ENCODE measurements around the gene SLC2A6.

The SLC2A6 gene

DNA sequence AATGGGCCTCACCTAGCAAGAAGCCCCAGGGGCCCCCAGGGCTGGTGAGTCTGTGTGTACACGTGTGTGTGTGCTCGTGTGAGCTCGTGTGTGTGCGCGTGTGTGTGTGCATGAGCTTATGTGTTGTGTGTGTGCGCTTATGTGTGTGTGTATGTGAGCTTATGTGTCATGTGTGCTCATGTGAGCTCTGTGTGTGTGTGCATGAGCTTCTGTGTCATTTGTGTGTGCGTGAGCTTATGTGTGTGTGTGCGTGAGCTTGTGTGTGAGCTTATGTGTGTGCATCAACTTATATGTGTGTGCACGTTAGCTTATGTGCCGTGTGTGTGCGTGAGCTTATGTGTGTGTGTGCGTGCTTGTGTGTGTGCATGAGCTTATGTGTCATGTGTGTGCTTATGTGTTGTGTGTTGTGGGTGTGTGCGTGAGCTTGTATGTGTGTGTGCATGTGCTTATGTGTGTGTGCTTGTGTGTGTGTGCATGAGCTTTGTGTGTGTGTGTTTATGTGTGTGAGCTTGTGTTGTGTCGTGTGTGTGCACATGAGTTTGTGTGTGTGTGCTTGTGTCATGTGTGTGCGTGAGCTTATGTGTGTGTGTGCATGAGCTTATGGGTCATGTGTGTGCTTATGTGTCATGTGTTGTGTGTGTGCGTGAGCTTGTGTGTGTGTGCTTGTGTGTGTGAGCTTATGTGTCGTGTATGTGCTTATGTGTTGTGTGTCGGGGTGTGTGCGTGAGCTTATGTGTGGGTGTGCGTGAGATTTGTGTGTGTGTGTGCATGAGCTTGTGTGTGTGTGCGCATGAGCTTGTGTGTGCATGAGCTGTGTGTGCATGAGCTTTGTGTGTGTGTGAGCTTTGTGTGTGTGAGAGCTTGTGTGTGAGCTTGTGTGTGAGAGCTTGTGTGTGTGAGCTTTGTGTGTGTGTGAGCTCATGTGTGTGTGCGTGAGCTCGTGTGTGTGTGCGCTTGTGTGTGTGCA lies 16.7 kb upstream of the SLC2A6 start:
- no peak for DNase-seq

- no peak for DNase-seq
Measured at GRCh38 chr9:133494636-133495326, 15.9 kb upstream of the SLC2A6 start.

DNA sequence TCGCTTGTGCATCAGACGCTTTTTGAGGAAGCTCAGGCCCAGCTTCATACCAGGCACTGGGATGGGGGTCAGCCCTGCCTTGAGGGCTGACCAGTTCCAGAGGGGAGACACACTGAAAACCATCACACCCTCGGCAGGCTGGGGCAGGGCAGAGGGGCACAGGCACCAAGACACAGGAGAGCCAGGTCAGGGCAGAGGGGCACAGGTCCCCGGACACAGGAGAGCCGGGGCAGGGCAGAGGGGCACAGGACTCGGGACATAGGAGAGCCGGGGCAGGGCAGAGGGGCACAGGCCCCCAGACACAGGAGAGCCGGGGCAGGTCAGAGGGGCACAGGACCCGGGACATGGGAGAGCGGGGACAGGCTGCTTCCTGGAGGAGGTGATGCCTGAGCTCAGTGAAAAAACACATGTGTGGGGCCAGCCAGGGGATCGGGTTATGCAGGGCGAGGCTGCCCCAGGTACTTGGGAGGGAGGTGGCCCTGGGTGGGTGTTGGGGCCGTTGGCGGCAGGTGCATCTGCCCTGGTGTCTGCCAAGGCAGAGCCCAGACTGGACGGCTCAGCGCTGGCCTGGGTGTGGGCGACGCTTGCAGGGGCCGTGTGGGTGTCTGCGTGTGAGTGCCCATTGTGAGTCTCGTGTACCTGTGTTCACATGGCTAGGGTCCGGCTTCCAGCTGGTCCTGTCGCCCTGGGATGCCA lies 15.1 kb upstream of the SLC2A6 start:
- no peak for DNase-seq

DNA sequence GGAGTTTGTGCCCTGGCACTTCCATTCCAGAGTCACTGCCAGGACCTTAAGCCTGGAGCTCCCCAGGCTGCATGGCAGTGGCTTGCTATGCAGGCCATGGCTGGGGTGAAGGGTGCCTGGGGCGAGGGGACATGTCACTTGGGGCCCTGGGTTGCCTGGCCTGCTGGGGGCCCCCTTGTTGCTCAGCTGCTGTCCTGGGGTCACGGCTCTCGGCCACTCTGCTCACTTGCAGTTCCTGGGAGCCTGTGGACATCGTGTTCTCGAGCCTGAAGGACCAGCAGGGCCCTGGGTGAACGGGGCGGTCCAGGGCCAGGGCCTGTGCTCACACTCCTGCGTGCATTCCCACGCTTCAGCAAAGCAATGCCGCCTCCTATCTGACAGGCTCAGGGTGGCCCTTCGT lies 14.5 kb upstream of the SLC2A6 start:
- no peak for DNase-seq

DNA sequence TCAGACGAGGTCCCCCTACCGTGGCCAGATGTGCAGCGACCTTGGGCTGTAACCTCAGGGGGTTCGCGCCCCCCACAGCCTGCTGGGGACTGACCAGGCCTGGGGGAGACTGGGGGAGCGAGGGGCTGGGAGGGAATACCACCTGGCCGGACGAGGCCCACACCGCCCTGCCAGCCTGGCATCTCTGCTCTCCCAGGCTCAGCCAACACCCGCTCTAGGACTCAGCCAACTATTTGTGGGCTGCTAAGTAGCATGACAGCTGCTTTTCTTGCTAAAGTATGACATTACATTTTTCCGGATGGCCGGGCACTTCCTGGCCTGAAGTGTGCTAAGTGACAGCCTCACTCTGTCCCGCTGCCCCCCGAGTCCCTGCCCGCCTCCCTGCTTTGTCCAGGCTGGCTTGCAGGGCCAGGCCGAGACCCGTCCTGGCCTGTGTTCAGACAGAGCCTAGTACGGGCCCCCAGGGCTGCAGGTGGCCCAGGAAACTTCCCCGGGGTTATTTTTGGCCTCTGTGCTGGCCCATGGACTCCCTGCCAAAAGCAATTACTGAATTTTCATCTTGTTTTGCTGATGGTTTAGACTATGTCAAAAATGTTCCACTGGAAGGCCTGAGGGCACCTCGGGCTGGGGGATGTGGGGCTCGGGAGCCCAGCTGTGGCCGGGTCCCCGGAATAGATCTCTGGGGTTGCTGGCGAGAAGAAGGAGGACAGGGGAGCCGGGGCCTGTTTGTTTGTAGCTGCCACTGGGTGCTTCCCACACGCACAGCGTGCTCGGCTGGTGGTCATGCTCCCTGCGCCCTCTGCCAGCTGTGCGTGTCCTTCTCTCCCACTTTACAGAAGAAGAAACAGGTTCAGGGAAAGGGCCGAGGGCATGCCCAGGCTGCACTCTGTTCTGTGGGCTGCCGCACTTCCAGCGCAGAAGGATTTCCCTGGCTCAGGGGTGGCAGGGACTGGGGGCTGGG lies 13.4 kb upstream of the SLC2A6 start:
- no peak for DNase-seq

DNA sequence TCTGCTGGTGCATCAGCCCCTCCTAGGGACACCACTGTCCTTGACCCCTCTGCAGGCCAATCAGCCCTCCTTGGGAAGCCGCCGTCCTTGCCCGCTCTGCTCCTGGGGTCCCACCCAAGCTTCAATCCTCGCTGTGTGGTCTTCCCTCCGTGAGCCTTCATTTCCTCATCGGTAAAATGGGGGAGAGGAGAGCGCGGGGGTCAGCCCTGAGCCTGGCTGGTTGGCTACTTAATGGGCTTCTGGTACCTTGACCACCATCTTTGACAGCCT lies 12.7 kb upstream of the SLC2A6 start:
- DNase-seq = no peak

- DNase-seq = no peak
Measured at GRCh38 chr9:133490865-133491655, 12.2 kb upstream of the SLC2A6 start.

DNA sequence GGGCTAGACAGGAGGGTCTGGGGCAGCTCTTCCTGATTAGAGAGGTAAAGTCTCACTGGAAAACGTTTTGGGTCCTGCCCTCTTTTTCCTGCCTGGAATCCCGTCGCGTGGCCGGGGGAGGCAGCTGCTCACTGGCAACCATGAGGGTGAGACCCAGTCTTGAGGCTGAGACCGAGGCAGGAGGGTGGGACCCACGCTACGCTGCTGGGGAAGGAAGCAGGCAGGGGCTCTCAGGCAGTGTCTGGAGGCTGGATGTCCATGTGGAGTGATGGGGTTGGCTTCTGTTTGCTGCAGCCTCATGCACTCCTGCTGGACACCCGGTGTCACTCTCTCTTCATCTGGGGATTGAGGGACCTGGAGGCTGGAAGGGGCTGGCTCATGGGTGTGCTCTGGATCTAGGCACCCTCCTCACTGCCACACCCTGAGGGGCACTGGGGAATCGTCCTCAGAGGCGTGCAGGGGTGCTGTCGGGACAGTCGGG lies 11.3 kb upstream of the SLC2A6 start:
- no peak for DNase-seq

DNA sequence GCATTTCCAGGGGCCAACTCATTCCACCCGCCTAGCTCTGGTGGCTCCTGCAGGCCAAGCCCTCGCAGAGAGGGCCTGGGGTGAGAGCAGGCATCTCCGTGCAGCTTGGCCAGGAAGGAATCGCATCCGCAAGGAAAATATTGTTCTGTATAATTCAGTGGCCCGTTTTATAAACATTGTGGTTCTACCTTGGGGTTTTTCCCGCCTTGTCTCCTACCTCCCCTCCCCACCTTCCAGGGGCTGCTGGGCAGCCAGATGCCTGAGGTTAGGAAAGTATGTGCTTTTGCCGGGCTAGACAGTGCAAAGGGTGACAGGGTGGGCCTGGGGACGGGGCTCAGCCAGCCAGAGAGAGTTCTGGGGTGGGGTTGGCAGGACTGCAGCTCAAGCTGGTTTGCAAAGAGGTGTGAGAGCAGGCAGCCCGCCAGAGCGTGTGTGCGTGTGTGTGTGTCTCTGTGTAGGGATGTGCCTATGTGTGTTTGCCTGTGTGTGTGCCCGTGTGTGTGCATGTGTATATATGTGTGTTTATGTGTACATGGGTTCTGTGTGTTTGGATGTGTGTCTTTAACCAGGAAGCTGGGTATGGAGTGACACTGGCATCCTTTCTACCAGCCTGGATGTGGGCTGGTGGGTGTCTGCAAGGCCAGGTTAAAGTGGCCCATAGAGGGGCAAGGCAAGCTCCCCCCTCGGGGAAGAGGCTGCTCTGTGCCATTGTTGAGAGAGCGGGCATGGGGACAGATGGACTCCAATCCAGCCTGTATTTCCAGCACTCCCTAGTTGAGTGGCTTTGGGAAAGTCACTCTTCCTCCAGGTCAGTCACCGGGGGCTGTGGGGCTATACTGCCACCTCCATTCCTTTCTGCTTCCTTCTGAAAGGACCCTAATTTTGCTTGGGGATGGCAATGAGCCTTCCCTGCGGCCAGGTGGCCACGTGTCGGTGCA lies 10.6 kb upstream of the SLC2A6 start:
- no peak for DNase-seq

DNA sequence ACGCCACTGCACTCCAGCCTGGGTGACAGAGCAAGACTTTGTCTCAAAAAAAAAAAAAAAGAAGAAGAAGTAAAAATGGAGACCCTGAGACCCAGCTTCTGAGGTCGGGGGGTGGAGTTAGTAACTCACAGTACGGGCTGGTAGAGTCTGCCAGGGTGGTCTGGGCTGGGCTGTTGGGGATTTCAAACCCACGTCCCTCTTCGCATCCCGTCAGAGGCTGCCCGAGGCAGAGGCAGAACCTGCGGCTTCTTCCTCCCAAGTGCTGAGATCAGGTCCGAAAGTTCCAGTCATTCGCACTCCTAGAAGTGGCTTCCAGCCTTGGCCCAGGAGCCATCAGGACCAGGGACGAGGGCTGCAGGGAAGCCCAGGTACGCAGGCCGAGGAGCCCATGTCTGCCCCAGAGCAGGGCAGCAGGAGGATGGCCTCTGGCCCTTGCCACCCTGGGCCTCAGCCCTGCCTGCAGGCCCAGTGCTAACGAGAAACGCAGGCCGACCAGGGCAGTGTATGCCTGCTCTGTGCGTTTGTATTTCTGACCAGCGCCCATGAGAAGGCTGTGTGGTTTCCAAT lies 9.9 kb upstream of the SLC2A6 start:
- DNase-seq = no peak

GRCh38 chr9:133487331-133487725 lies 8.4 kb upstream of the SLC2A6 start:
- DNase-seq = no peak

DNA sequence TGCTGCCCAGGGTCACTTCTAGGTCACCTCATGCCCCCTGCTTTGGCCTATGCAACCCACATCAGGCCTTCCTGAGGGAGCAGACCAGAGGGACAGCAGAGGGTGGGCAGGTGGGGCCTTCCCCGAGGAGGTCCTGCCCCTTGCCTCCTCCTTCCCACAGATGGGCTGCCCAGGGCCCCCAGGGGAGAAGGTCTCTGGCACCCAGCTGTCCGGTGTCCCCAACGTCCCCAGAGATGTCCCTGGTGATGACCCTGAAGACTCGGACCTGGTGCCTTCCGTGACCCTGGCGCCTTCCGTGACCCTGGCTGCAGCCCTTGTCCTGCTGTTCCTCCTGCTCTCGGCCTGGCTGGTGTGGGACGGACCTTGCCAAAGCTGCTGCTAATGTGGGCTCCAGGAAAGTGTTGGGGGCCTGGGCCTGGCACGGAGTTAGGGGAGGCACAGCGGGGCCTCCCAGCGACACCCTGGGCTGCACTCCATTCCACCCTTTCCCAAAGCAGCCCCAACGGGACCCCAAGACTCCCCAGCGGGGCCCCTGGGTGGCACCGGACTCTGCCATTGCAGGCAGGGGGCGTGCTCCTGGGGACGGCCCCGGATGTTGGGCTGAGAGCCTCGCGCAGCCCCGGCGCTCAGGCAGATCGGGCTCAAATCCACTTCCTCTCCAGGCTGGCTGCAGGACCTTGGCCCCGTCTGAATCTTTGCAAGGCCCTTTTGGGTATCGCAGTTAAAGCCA lies 6.8 kb upstream of the SLC2A6 start:
- DNase-seq = peak; percentile 16

GRCh38 chr9:133484671-133485437 lies 6.0 kb upstream of the SLC2A6 start:
- no peak for DNase-seq

DNA sequence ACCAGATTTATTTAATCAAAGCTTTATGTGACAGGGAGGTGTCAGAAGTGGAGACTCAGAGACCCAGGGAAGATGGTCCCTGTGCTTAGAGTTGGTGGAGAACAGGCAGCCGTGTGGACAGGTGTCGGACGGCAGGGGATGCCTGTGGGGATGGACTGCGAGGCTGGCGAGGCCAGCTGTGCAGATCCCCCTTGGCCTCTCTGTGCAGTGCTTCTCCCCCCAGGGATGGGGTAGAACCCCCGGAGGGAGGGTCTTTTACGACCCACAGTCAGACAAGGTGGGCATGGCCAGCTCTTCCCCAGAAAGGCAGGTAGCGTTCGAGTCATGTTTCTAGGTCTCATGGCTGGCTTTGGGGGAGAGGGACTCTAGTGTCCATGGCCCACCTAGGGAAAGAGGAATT lies 4.7 kb upstream of the SLC2A6 start:
- DNase-seq = no peak

DNA sequence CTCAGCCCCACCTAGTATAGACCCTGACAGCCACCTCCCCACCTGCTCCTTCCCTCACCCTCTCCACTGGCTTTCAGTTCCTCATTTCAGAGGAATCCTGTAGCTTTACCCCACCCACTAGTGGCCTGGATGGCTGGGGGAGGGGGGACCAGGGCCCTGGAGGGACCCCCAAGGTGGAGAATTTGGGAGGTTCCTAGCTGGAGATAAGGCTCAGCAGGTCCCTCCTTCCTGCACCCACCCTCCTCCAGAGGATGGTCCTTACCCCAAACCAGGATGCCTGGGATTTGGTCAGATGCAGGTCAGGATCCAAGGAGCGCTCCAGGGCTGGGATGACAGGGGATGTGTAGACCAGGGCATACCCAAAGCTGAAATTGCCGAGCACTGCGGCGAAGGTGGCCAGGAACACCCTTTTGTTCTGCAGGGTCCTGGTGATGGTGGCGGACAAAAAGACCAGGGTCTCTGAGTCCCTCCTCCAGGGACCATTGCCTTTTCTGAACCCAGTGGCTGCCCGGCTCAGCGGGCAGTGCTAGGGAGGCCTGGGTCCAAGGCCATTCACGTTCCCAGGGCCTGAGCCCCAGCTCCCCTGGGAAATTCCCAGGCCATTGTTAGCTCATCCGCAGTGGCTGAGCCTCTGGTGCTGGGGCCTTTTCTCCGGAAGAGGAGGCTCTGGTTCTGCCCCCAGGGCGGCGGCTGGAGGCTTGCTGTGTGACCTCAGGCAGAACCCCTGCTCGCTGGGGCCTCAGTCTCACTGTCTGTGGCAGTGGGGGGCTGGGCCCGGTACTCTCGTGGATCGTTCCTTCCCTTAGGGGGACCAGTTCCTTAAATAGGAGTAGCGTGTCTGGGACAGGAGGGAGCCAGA lies 678 bp downstream of the SLC2A6 start:
- DNase-seq = no peak

GRCh38 chr9:133477461-133477860 lies 1.4 kb downstream of the SLC2A6 start:
- no peak for DNase-seq

DNA sequence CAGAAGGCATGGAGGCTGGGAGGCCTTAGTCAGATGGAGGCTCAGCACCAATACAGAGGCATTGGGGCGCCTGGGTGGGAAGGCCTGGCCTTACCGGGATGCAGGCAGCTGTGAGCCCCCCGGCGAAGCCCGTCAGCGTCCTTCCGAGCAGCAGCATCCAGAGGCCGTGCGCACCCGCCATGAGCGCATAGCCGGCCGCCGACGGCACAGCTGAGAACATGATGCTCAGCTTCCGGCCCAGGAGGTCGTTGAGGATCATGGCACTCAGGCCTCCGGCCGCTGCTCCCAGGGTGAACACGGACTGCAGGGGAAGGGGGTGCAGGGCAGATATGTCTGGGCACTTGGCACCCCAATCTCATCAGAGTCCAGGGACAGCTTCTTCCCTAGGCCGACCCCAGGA lies 2.0 kb downstream of the SLC2A6 start:
- no peak for DNase-seq
